Memory B cell (primary cell): Measurements from ENCODE around the gene EPHA7.

ENCODE experiments used
- ATAC-seq: fragments of 150-1000 bp; cut with Tn5 transposase; 2 replicates; pipeline ENCODE4 v1.10.0; 2021; ENCODE audit warnings: low read depth, mild to moderate bottlenecking, moderate library complexity
- DNase-seq, 2 donors: peaks; one replicate each; pipeline ENCODE4 v3.0.0; 2022; ENCODE audit warnings: low spot score in 2 of 2
- H3K27ac Mint-ChIP-seq: one replicate; pipeline ENCODE4 v1.8.0; 2022; ENCODE audit warnings: mild to moderate bottlenecking, moderate library complexity, mixed read lengths
- H3K27me3 Mint-ChIP-seq: one replicate; pipeline ENCODE4 v1.8.0; 2022; ENCODE audit warnings: mixed read lengths
- H3K36me3 Mint-ChIP-seq: one replicate; pipeline ENCODE4 v1.8.0; 2022; ENCODE audit warnings: mild to moderate bottlenecking, mixed read lengths
- H3K4me1 Mint-ChIP-seq: one replicate; pipeline ENCODE4 v1.8.0; 2022; ENCODE audit warnings: mixed read lengths
- H3K4me3 Mint-ChIP-seq: one replicate; pipeline ENCODE4 v1.8.0; 2022; ENCODE audit warnings: mild to moderate bottlenecking, moderate library complexity, mixed read lengths
- H3K9me3 Mint-ChIP-seq: one replicate; pipeline ENCODE4 v1.8.0; 2022; ENCODE audit warnings: mixed read lengths

Gene EPHA7

DNA sequence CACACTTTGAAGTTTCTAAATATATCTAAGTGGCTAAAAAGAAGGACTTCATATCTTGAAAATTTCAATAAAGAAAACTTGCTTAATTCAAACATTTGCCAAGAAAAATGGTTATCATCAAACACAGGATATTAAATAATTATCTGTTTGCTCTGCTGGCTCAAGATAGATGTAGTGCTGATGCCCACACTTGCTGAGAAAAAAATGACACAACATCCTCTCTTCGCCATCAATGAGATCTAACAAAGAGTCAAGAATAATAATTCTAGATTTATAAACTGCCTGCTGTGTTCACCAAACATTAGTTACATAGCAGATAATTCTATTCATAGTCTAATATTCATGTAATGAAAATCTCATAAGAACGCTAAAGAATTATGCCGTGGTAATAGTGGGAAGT lies 93.6 kb downstream of the EPHA7 start:
- Mint-ChIP-seq H3K4me1 (no peaks in the 10 kb centered on the region), H3K4me3 (no peak overlapping the region), H3K36me3 (no peaks in the 10 kb centered on the region), H3K27ac (no peak overlapping the region), H3K27me3 (no peaks in the 10 kb centered on the region), H3K9me3 (peaks cover 4% of the 10 kb centered on the region)
- DNase-seq (no peak), ATAC-seq (no peak)

DNA sequence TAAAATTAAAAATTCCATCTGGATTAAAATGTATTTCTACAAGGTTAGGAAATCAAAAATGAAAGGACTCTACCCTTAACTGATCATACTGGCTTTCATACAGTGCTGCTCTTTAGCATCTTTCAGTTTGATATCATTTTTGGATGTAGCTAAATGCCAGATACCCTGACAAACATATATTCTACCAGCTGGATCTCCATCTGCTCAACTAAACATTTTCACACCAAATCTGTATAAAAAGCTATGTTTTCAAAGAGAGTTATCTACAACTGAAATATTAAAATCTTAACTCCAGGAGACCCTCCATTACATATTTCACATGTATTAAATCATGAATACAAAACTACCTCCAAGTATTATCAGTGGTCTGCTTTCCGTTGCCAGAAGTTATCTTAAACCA lies 95.7 kb downstream of the EPHA7 start:
- Mint-ChIP-seq H3K4me1 (no peaks in the 10 kb centered on the region), H3K9me3 (peaks cover 3% of the 10 kb centered on the region), H3K4me3 (no peak overlapping the region), H3K27me3 (no peaks in the 10 kb centered on the region), H3K27ac (no peak overlapping the region), H3K36me3 (no peaks in the 10 kb centered on the region)
- ATAC-seq (no peak), DNase-seq (no peak)

DNA sequence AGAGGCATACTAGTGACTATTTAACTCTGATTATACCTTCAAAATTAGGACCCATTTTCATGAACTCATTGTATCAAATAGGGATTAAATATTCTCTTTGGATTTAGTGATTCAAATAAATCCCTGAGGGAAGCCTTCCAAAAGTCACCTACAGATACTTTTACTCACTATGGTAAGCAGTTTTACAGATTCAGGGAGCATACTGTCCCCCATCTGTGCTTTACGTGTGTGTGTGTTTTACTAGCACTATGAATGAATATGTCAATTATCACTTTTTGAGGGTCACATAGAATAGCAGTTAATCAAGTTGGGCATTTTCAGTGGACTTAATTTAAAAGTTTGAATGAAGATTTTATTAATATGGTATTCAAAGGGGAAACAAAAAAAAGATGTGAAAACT lies 96.7 kb downstream of the EPHA7 start:
- no peak overlapping the region for H3K4me3 Mint-ChIP-seq
- H3K9me3 Mint-ChIP-seq: no peaks in the 10 kb centered on the region
- ATAC-seq: no peak

DNA sequence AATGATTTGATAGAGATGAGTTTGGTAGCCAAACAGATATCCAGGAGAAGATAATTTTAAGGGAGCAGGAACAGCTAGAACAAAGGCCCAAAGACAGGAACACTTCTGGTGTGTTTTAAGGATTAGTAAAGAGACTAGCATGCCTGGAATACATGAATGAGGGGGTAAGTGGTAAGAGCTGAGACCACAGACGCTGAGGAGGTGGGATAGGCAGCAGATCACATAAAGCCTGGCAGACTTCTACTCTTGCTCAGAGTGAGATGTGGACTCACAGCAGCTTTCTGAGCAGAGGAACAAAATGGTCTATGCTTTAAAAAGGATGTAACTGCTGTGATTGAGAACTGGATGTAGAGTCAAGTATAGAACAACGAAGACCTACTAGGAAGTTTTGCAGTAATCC lies 100.1 kb downstream of the EPHA7 start:
- H3K4me1 Mint-ChIP-seq: no peaks in the 10 kb centered on the region
- no peaks in the 10 kb centered on the region for H3K27me3 Mint-ChIP-seq
- DNase-seq (no peak), ATAC-seq (no peak)
- no peak overlapping the region for H3K4me3 Mint-ChIP-seq
- no peaks in the 10 kb centered on the region for H3K9me3 Mint-ChIP-seq
- H3K36me3 Mint-ChIP-seq: no peaks in the 10 kb centered on the region
- H3K27ac Mint-ChIP-seq: no peak overlapping the region

More for the DNA sequence above, 96.7 kb downstream of the EPHA7 start:
- no peaks in the 10 kb centered on the region for H3K4me1 Mint-ChIP-seq
- H3K27me3 Mint-ChIP-seq: no peaks in the 10 kb centered on the region
- H3K36me3 Mint-ChIP-seq: no peaks in the 10 kb centered on the region
- no peak for DNase-seq
- H3K27ac Mint-ChIP-seq: no peak overlapping the region

DNA sequence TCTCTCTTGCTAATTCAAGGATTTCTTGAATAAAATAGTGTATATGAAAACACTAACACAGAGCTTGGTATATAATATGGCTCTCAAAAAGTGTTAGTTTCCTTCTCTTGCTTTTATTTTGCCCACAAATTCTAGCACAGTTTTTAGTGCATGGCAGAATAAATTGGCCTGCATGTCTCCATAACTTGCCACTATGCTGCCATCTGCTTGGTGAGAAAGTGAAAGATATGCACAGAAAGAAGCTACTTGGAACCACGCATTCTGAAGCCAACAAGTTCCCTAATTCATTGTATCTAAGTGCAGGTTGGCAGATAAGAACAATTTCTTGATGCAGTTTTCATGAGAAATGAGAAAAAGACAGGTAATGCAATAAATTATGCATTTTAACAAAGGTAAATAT lies 101.2 kb downstream of the EPHA7 start:
- Mint-ChIP-seq H3K4me1 (no peaks in the 10 kb centered on the region), H3K4me3 (no peak overlapping the region), H3K9me3 (no peaks in the 10 kb centered on the region), H3K27ac (no peak overlapping the region), H3K36me3 (no peaks in the 10 kb centered on the region), H3K27me3 (no peaks in the 10 kb centered on the region)
- ATAC-seq: no peak
- no peak for DNase-seq

DNA sequence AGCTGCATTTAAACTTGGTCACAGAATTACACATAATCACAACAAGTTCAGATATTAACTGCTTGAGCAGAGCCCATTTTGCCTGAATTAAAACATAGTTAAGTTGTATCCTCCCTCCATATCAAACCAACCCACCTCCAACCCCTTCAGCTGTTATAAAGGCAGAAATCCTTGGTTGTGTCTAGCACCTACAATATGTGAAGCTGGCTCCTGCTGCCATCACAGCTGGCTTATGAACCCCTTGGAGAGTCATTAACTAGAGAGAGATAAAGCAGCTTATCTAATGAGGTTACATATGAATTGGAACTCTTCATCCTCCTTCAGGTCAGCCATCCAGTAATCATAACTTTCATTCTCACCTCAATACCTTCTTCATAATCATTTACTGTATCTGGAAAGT lies 101.8 kb downstream of the EPHA7 start:
- no peaks in the 10 kb centered on the region for H3K9me3 Mint-ChIP-seq
- ATAC-seq (no peak), DNase-seq (no peak)
- H3K36me3 Mint-ChIP-seq: no peaks in the 10 kb centered on the region
- H3K4me1 Mint-ChIP-seq: no peaks in the 10 kb centered on the region
- no peak overlapping the region for H3K27ac Mint-ChIP-seq
- H3K4me3 Mint-ChIP-seq: no peak overlapping the region
- H3K27me3 Mint-ChIP-seq: no peaks in the 10 kb centered on the region

DNA sequence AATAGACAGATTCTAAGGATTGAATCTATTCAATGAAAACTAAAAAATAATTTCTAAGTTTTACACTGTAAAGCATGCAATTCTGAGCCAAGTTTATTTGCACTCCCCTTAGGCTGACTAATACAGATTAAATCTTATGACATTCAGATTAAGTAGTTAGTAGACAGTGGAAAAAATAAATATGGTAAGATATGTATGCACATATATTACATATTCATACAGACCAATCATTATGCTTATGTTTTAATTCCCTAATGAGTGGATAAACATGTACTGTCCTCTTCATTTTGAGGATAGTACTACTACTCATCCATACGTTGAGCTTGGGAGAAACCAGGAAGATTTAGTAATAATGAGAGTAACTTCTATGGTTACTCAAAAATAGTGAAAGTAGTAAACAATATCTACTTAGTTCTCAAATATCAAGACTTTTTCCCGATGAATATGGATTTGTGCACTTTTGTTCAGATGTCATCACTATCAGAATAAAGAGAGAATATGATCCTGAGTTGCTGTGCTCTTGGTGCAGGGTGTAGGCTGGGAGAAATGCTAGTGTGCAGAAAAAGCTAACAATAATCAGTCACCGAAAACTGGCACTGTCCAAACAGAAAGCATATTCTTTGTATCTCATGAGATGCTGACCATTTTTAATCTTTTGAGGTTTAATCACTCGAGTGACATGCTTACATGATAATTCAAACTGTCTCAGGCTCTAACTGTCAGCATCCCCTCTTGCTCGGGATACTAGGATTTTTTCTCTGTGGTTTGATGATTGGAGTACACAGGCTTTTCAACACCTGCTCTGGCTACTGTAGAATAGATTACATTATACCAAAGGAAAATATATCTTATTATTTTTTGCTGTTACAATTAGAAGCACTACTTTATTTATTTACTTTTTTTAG lies 111.6 kb downstream of the EPHA7 start:
- H3K27ac Mint-ChIP-seq: no peak overlapping the region

DNA sequence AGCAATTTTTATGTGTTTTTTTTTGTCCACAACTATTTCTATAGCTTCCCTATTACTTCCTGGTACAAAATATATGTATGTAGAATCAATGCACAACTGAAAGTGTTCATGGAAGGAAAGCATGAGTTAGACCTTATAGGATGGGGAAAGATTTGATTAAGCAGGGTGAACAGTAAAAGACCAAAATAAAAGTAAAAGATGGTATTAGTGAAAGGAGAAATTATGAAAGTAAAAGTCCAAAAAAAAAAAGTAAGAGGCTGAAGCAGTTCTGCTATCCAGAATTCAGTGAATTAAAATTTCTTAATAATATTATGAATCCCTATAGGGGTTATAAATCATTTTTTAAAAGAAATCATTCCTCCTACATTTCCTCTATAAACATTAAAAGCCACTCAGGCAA lies 114.3 kb downstream of the EPHA7 start:
- H3K27me3 Mint-ChIP-seq: no peaks in the 10 kb centered on the region
- no peaks in the 10 kb centered on the region for H3K4me1 Mint-ChIP-seq
- DNase-seq: no peak
- peaks cover 5% of the 10 kb centered on the region for H3K9me3 Mint-ChIP-seq
- H3K4me3 Mint-ChIP-seq: no peak overlapping the region
- ATAC-seq: no peak
- no peak overlapping the region for H3K27ac Mint-ChIP-seq
- H3K36me3 Mint-ChIP-seq: no peaks in the 10 kb centered on the region

More for the DNA sequence above, 111.6 kb downstream of the EPHA7 start:
- Mint-ChIP-seq H3K36me3 (no peaks in the 10 kb centered on the region), H3K9me3 (peaks cover 4% of the 10 kb centered on the region), H3K27me3 (no peaks in the 10 kb centered on the region), H3K4me3 (no peak overlapping the region), H3K4me1 (no peaks in the 10 kb centered on the region)
- ATAC-seq (no peak), DNase-seq (no peak)

DNA sequence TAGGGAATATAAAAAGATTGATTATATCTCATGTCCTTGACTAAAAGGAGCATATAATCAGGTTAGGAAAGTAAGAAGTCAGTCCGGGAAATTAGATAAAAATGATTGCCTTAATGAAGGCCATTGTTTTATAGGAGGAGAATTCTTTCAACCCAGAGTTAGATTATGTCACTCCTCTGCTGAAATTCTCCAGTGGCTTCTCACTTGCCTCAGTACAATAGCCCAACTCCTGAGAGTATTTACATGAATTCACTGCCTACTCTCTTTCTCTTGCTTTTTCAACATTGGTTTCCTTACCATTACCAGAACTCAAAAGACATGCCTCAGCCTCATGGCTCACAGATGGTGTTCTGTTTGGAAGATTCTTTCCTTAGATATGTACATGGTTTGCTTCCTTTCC lies 114.9 kb downstream of the EPHA7 start:
- ATAC-seq (no peak), DNase-seq (no peak)
- Mint-ChIP-seq H3K36me3 (no peaks in the 10 kb centered on the region), H3K27ac (no peak overlapping the region), H3K4me3 (no peak overlapping the region), H3K27me3 (no peaks in the 10 kb centered on the region), H3K4me1 (no peaks in the 10 kb centered on the region), H3K9me3 (peaks cover 8% of the 10 kb centered on the region)

DNA sequence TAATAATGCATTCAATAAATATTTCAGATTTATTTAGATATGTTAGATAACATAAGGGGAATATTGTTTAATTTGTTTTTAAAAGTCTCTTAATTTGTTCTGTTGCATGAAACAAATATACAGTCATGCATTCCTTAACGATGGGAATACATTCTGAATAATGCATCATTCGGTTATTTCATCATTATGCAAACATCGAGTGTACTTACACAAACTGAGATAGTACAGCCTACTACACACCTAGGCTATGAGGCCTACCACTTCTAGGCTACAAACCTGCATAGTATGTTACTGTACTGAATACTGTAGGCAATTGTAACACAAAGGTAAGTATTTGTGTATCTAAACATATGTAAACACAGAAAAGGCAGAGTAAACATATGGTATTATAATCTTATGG lies 118.7 kb downstream of the EPHA7 start:
- H3K4me1 Mint-ChIP-seq: no peaks in the 10 kb centered on the region

DNA sequence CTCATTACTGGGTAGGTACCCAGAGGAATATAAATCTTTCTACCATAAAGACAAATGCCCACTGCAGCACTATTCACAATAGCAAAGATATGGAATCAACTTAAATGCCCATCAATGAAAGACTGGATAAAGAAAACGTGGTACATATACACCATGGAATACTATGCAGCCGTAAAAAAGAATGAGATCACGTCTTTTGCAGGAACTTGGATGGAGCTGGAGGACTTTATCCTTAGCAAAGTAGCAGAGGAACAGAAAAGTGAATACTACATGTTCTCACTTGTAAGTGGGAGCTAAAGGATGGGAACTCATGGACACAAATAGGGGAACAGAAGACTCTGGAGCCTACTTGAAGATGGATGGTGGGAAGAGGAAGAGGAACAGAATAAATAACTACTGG lies 119.7 kb downstream of the EPHA7 start:
- Mint-ChIP-seq H3K9me3 (peaks cover 9% of the 10 kb centered on the region), H3K27ac (no peak overlapping the region), H3K4me1 (no peaks in the 10 kb centered on the region), H3K4me3 (no peak overlapping the region), H3K27me3 (no peaks in the 10 kb centered on the region), H3K36me3 (no peaks in the 10 kb centered on the region)
- ATAC-seq: no peak
- DNase-seq: no peak

More for the DNA sequence above, 118.7 kb downstream of the EPHA7 start:
- ATAC-seq (no peak), DNase-seq (no peak)
- no peaks in the 10 kb centered on the region for H3K27me3 Mint-ChIP-seq
- H3K4me3 Mint-ChIP-seq: no peak overlapping the region
- H3K9me3 Mint-ChIP-seq: peaks cover 8% of the 10 kb centered on the region
- H3K36me3 Mint-ChIP-seq: no peaks in the 10 kb centered on the region
- H3K27ac Mint-ChIP-seq: no peak overlapping the region

DNA sequence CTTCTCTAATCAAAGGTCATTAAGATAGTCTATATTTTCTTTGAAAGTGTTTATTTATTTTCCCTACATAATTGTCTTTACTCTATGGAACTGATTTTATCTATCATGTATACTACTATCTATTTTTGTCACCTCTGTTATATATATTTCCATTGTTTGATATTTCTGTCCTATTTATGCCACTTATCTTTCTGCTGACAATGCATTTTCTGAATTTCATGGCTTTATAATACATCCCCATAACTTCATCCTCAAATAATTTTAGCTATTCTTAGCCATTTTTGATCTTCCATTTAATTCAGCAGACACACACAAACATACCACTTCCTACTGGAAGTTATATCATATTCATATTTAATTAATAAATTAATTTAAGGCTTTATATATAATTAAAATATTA lies 123.7 kb downstream of the EPHA7 start:
- no peak overlapping the region for H3K27ac Mint-ChIP-seq
- peaks cover 5% of the 10 kb centered on the region for H3K9me3 Mint-ChIP-seq
- no peak overlapping the region for H3K4me3 Mint-ChIP-seq
- no peaks in the 10 kb centered on the region for H3K27me3 Mint-ChIP-seq
- ATAC-seq (no peak), DNase-seq (no peak)
- no peaks in the 10 kb centered on the region for H3K36me3 Mint-ChIP-seq
- no peaks in the 10 kb centered on the region for H3K4me1 Mint-ChIP-seq

DNA sequence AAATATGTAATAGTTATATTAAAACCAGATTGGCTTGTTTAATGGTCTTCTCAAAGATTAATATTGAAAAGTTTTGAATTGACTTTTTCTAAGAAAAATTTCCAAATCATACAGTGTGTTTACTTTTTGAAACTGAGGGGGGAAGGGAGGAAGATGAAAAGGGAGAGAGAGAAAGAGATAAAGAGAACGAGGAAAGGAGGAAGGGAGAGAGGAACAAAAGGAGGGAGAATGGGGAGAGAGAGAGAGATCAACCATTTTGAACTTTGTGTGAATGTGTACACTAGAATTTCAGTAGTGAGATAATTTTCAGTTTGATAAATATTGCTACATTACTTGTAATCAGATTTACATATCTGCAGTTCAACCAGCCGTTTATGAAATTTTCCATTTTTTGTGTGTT lies 124.5 kb downstream of the EPHA7 start:
- Mint-ChIP-seq H3K4me1 (no peaks in the 10 kb centered on the region), H3K27ac (no peak overlapping the region), H3K36me3 (no peaks in the 10 kb centered on the region), H3K9me3 (peaks cover 5% of the 10 kb centered on the region), H3K4me3 (no peak overlapping the region), H3K27me3 (no peaks in the 10 kb centered on the region)
- ATAC-seq: no peak
- no peak for DNase-seq

DNA sequence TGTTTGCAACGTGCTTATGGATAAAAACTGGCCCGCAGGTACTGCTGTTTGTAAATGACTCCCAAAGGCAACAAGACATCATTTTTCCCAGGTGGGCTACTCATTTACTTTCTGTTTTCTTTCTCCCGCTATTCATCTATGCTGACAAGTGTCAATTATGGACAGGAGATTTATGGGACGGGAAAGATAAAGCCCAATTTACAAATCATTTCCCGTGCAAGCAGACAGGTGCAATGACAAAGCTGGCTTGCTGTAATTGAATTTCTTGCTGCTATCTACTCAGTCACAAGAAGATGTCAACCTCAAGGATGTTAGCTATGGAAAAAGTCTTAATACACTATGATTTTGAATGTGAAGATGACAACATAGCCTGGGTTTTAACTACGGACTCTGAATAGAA lies 125.5 kb downstream of the EPHA7 start:
- Mint-ChIP-seq H3K4me3 (no peak overlapping the region), H3K27ac (no peak overlapping the region), H3K36me3 (no peaks in the 10 kb centered on the region), H3K27me3 (no peaks in the 10 kb centered on the region), H3K9me3 (peaks cover 2% of the 10 kb centered on the region), H3K4me1 (no peaks in the 10 kb centered on the region)
- DNase-seq (no peak), ATAC-seq (no peak)

DNA sequence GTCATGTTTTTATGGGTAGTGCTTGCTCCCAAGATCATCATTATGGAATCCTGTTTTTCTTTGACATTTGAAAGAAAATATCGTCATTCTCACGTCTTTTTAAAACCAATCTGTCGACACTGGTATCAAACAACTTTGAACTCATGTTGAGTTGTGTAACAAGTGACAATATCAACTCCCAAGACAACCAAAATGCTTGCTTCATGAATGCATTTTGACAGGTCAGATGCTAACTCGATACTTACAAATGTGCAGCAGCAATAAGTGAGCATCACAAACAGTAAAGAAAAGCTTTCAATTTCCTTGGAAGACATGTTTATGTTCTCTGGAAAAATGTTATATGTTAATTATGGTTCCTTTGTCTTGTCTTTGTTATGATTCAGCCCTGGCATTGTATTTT lies 125.9 kb downstream of the EPHA7 start:
- Mint-ChIP-seq H3K9me3 (peaks cover 2% of the 10 kb centered on the region), H3K4me1 (no peaks in the 10 kb centered on the region), H3K36me3 (no peaks in the 10 kb centered on the region), H3K4me3 (no peak overlapping the region), H3K27ac (no peak overlapping the region), H3K27me3 (no peaks in the 10 kb centered on the region)
- no peak for DNase-seq
- no peak for ATAC-seq
